KMS-11 (cell line): ENCODE measurements around the gene TTC21A.

Source experiments
- H2AFZ ChIP-seq: fragments of 200-600 bp; sonication (generic); 2 replicates; pipeline ENCODE4 v1.6.1; 2016; ENCODE audit warnings: antibody characterized with exemption, mixed run types, low read depth
- H3K27ac ChIP-seq: fragments of 200-600 bp; sonication (generic); 2 replicates; pipeline ENCODE4 v1.6.1; 2016; ENCODE audit warnings: mild to moderate bottlenecking, mixed run types
- H3K27me3 ChIP-seq: fragments of 200-600 bp; sonication (generic); 2 replicates; pipeline ENCODE4 v1.6.1; 2017; ENCODE audit warnings: mild to moderate bottlenecking, low read depth, mixed run types, moderate library complexity; ENCODE audit not compliant: insufficient read depth
- H3K36me3 ChIP-seq: fragments of 200-600 bp; sonication (generic); 2 replicates; pipeline ENCODE4 v1.6.1; 2017; ENCODE audit warnings: mild to moderate bottlenecking, mixed run types; ENCODE audit not compliant: insufficient read depth
- H3K4me1 ChIP-seq: fragments of 200-600 bp; sonication (generic); 2 replicates; pipeline ENCODE4 v1.6.1; 2016; ENCODE audit warnings: mild to moderate bottlenecking, low read depth, mixed run types; ENCODE audit not compliant: poor library complexity, severe bottlenecking
- H3K4me2 ChIP-seq: fragments of 200-600 bp; sonication (generic); 2 replicates; pipeline ENCODE4 v1.7.0; 2016; ENCODE audit warnings: mild to moderate bottlenecking, mixed run types
- H3K4me3 ChIP-seq: fragments of 200-600 bp; sonication (generic); IDR thresholded peaks from 2 replicates; pipeline ENCODE4 v1.6.1; 2017; ENCODE audit warnings: low read depth, low read length, mixed read lengths; ENCODE audit not compliant: insufficient read depth
- H3K79me2 ChIP-seq: fragments of 200-600 bp; sonication (generic); 2 replicates; pipeline ENCODE4 v1.6.1; 2016; ENCODE audit warnings: low read depth, mixed run types; ENCODE audit not compliant: insufficient read depth
- H3K9ac ChIP-seq: fragments of 200-600 bp; sonication (generic); 2 replicates; pipeline ENCODE4 v1.6.1; 2016; ENCODE audit warnings: mild to moderate bottlenecking, mixed run types
- H4K20me1 ChIP-seq: fragments of 200-600 bp; sonication (generic); 2 replicates; pipeline ENCODE4 v1.6.1; 2016; ENCODE audit warnings: mild to moderate bottlenecking, mixed run types; ENCODE audit not compliant: insufficient read depth
- CTCF ChIP-seq: fragments of 200-600 bp; sonication (generic); conservative IDR thresholded peaks from 2 replicates; pipeline ENCODE4 v1.6.1; 2017; ENCODE audit warnings: low read depth, mild to moderate bottlenecking, antibody characterized with exemption, low read length, moderate library complexity, mixed read lengths

The TTC21A gene

GRCh38 chr3:39149059-39149455, 41.6 kb downstream of the TTC21A start:
- TF ChIP-seq CTCF, result no peak
- Histone ChIP-seq H3K9ac (no peak overlapping the region), H3K4me1 (peaks cover 41% of the 10 kb centered on the region), H3K27ac (no peak overlapping the region), H3K4me3 (no peak overlapping the region), H3K4me2 (no peak overlapping the region), H3K27me3 (no peaks in the 10 kb centered on the region), H2AFZ (no peak overlapping the region), H4K20me1 (no peaks in the 10 kb centered on the region), H3K36me3 (no peaks in the 10 kb centered on the region), H3K79me2 (peaks cover 6% of the 10 kb centered on the region; the same call in 1 of the 2 replicates)

GRCh38 chr3:39149498-39150147, 42.1 kb downstream of the TTC21A start:
- no peak for TF ChIP-seq CTCF
- H3K4me2 ChIP-seq, result no peak overlapping the region
- H4K20me1 ChIP-seq, result no peaks in the 10 kb centered on the region
- no peak overlapping the region for H3K27ac ChIP-seq
- H3K27me3 ChIP-seq, result no peaks in the 10 kb centered on the region
- no peaks in the 10 kb centered on the region for H3K36me3 ChIP-seq
- no peak overlapping the region for H3K9ac ChIP-seq
- H3K4me3 ChIP-seq, result no peak overlapping the region
- H2AFZ ChIP-seq, result no peak overlapping the region
- H3K79me2 ChIP-seq, result peaks cover 6% of the 10 kb centered on the region; the same call in 1 of the 2 replicates
- H3K4me1 ChIP-seq, result peaks cover 41% of the 10 kb centered on the region

GRCh38 chr3:39150148-39150802, 42.8 kb downstream of the TTC21A start:
- Histone ChIP-seq H3K9ac (no peak overlapping the region), H3K4me3 (no peak overlapping the region), H2AFZ (no peak overlapping the region), H3K4me2 (peak overlapping the region; percentile 90; the same call in 1 of the 2 replicates), H4K20me1 (no peaks in the 10 kb centered on the region), H3K79me2 (peaks cover 6% of the 10 kb centered on the region; the same call in 1 of the 2 replicates), H3K4me1 (peaks cover 41% of the 10 kb centered on the region), H3K27me3 (no peaks in the 10 kb centered on the region), H3K36me3 (no peaks in the 10 kb centered on the region), H3K27ac (no peak overlapping the region)
- no peak for TF ChIP-seq CTCF

GRCh38 chr3:39150803-39151631, 43.5 kb downstream of the TTC21A start:
- Histone ChIP-seq H3K4me3 (no peak overlapping the region), H3K4me1 (peaks cover 41% of the 10 kb centered on the region), H3K4me2 (peak overlapping the region; percentile 90), H3K9ac (peak overlapping the region; percentile 26; the same call in 1 of the 2 replicates), H2AFZ (no peak overlapping the region), H3K36me3 (no peaks in the 10 kb centered on the region), H4K20me1 (no peaks in the 10 kb centered on the region), H3K27ac (peak overlapping the region; percentile 36; the same call in 1 of the 2 replicates), H3K79me2 (peaks cover 6% of the 10 kb centered on the region; the same call in 1 of the 2 replicates), H3K27me3 (no peaks in the 10 kb centered on the region)
- TF ChIP-seq CTCF, result no peak
